WTC11 (cell line): ENCODE measurements around the gene NUDT19. TPM values are rescaled to one million over a fixed set of nuclear protein-coding genes. Genes with fewer than 3 reads are reported as not detected.

Experiments used
- ATAC-seq: fragments of 200-7000 bp; cut with Tn5 transposase; 2 replicates; pipeline ENCODE4 v1.10.0; 2021; ENCODE audit warnings: mild to moderate bottlenecking, moderate library complexity
- CTCF ChIA-PET: fragments of 300-600 bp; sonication (Branson Sonifier 250); formaldehyde crosslinking; loops from one replicate; lab custom pipeline; 2021; ENCODE audit warnings: antibody characterized with exemption; lab: Charles Lee
- POLR2A ChIA-PET: fragments of 350-600 bp; sonication (Branson Sonifier 250); formaldehyde crosslinking; loops from one replicate; lab custom pipeline; 2021; ENCODE audit warnings: antibody characterized with exemption; lab: Charles Lee
- DNase-seq: peaks from one replicate; pipeline ENCODE4 v3.0.0; 2021; ENCODE audit warnings: low spot score
- H3K27ac Mint-ChIP-seq: 2 replicates; pipeline ENCODE4 v1.8.0; 2021; ENCODE audit warnings: mixed read lengths
- H3K27me3 Mint-ChIP-seq: 2 replicates; pipeline ENCODE4 v1.8.0; 2021; ENCODE audit warnings: low read depth, mild to moderate bottlenecking, moderate library complexity, mixed read lengths
- H3K36me3 Mint-ChIP-seq: 2 replicates; pipeline ENCODE4 v1.8.0; 2021; ENCODE audit warnings: mixed read lengths
- H3K4me1 Mint-ChIP-seq: 2 replicates; pipeline ENCODE4 v1.8.0; 2022; ENCODE audit warnings: mixed read lengths
- H3K4me3 Mint-ChIP-seq: 2 replicates; pipeline ENCODE4 v1.8.0; 2021; ENCODE audit warnings: mild to moderate bottlenecking, moderate library complexity, mixed read lengths
- H3K9me3 Mint-ChIP-seq: 2 replicates; pipeline ENCODE4 v1.8.0; 2021; ENCODE audit warnings: mixed read lengths
- HMGA2 ChIP-seq: fragments of 250-450 bp; sonication (Bioruptor Pico); IDR thresholded peaks from 2 replicates; pipeline ENCODE4 v1.4.0; 2021; ENCODE audit warnings: mild to moderate bottlenecking, moderate library complexity
- MLX ChIP-seq: sonication (generic); formaldehyde crosslinking; IDR thresholded peaks from 2 replicates; pipeline ENCODE4 v1.8.1; 2023; ENCODE audit warnings: mild to moderate bottlenecking, missing genetic modification reagents, moderate library complexity
- MXD4 ChIP-seq: fragments of 250-450 bp; sonication (Bioruptor Pico); IDR thresholded peaks from 2 replicates; pipeline ENCODE4 v1.8.0; 2021; ENCODE audit warnings: mild to moderate bottlenecking, moderate library complexity, borderline replicate concordance
- TCF7 ChIP-seq: sonication (generic); formaldehyde crosslinking; IDR thresholded peaks from 2 replicates; pipeline ENCODE4 v1.8.0; 2022; ENCODE audit warnings: mild to moderate bottlenecking, low read depth, missing genetic modification reagents, moderate library complexity
- ZNF219 ChIP-seq: sonication (generic); formaldehyde crosslinking; IDR thresholded peaks from 2 replicates; pipeline ENCODE4 v1.8.0; 2023; ENCODE audit warnings: missing genetic modification reagents, mild to moderate bottlenecking, borderline replicate concordance
- ZNF416 ChIP-seq: fragments of 250-450 bp; sonication (Bioruptor Pico); IDR thresholded peaks from 2 replicates; pipeline ENCODE4 v1.9.0; 2021; ENCODE audit warnings: mild to moderate bottlenecking, inconsistent platforms
- ZNF423 ChIP-seq: fragments of 250-450 bp; sonication (Bioruptor Pico); IDR thresholded peaks from 2 replicates; pipeline ENCODE4 v2.1.2; 2022; ENCODE audit warnings: mild to moderate bottlenecking, moderate library complexity
- ZNF512 ChIP-seq: sonication (generic); formaldehyde crosslinking; IDR thresholded peaks from 2 replicates; pipeline ENCODE4 v1.8.1; 2022; ENCODE audit warnings: missing genetic modification reagents, borderline replicate concordance
- total RNA-seq: library from RNA; stranded (reverse); gene quantifications from 3 replicates; pipeline ENCODE4 v1.2.3, GENCODE V29; 2021
- TF ChIP-seq, protein P1 (sequence below): sonication (generic); formaldehyde crosslinking; conservative IDR thresholded peaks from 2 replicates; pipeline ENCODE4 v1.8.1; 2022; ENCODE audit warnings: mild to moderate bottlenecking, missing genetic modification reagents

The NUDT19 gene
- total RNA-seq, 1 experiment from 2014 or later = 2.4 TPM

DNA sequence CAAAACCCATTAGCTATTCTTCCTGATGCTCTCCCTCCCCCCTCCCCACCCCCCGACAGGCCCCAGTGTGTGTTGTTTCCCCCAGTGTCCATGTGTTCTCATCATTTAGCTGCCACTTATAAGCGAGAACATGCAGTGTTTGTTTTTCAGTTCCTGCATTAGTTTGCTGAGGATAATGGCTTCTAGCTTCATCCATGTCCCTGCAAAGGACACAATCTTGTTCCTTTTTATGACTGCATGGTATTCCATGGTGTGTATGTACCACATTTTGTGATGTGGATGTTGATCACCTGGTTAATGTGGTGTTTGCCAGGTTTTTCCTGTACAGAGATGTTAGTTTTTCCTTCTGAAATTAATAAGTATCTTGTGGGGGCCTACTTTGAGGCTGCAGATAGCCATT, 59.4 kb downstream of the NUDT19 start:
- Mint-ChIP-seq H3K27ac (no peak overlapping the region), H3K4me1 (no peaks in the 10 kb centered on the region), H3K9me3 (peaks cover 5% of the 10 kb centered on the region; the same call in 1 of the 2 replicates), H3K27me3 (no peaks in the 10 kb centered on the region)
- no peak for DNase-seq
- no peak for ATAC-seq
- POLR2A ChIA-PET = no interaction called here
- no peak for TF ChIP-seq ZNF512 (CRISPR knock-in tag)
- TF ChIP-seq, protein P1, sequence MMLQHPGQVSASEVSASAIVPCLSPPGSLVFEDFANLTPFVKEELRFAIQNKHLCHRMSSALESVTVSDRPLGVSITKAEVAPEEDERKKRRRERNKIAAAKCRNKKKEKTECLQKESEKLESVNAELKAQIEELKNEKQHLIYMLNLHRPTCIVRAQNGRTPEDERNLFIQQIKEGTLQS (CRISPR knock-in tag) = no peak
- no peak for TF ChIP-seq MXD4
- no peak for TF ChIP-seq ZNF416 (CRISPR knock-in tag)
- no peak for TF ChIP-seq MLX (CRISPR knock-in tag)
- TF ChIP-seq TCF7 (CRISPR knock-in tag) = no peak
- TF ChIP-seq HMGA2 (CRISPR knock-in tag) = no peak
- TF ChIP-seq, all 79 proteins: peak for 0
- CTCF ChIA-PET = no interaction called here
- no peaks in the 10 kb centered on the region for H3K36me3 Mint-ChIP-seq
- no peak overlapping the region for H3K4me3 Mint-ChIP-seq

DNA sequence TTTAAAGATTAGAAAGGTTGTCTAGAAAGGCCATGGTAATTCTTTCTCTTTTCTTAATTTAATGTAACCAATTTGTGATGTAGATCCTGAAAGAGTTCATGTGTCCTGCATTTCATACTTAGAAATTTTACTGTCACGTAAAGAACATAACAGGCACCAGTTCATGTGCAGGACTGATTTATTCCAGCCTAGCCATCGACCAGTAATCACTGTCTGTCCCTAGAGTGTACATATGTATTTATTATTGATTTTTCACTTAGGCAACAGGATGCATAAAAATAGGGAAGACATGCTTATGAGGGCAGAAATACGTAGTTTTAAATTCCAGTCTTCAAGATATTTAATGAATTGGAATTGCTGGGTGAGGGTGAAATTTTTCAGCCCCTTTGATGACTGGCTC, 65.6 kb downstream of the NUDT19 start:
- ATAC-seq (no peak), DNase-seq (no peak)
- ChIA-PET POLR2A (no interaction called here), CTCF (no interaction called here)
- Mint-ChIP-seq H3K4me3 (no peak overlapping the region), H3K27me3 (no peaks in the 10 kb centered on the region), H3K27ac (no peak overlapping the region), H3K36me3 (peaks cover 5% of the 10 kb centered on the region), H3K9me3 (peaks cover 18% of the 10 kb centered on the region), H3K4me1 (no peaks in the 10 kb centered on the region)
- TF ChIP-seq ZNF423 (CRISPR knock-in tag) (no peak), ZNF219 (CRISPR knock-in tag) (no peak)

Other genes with a start within 250 kb of the NUDT19 start
- 89.5 to 98.3 TPM (median 93.9 TPM) in 3 replicates for gene PDCD5, start 110.6 kb upstream of the NUDT19 start, total RNA-seq
- gene ANKRD27, start 16.6 kb upstream of the NUDT19 start, total RNA-seq = 48.6 to 55.7 TPM (median 55.4 TPM) in 3 replicates
- 0.24 to 0.41 TPM (median 0.37 TPM) in 3 replicates for gene RGS9BP, start 16.0 kb upstream of the NUDT19 start, total RNA-seq
- gene TDRD12, start 27.9 kb downstream of the NUDT19 start, total RNA-seq = 1.3 to 1.8 TPM (median 1.6 TPM) in 3 replicates
- gene SLC7A9, start 177.9 kb downstream of the NUDT19 start, total RNA-seq = 0.11 to 0.27 TPM (median 0.16 TPM) in 3 replicates